Trophoblast cell (in vitro differentiated cells and primary cell): Measurements from ENCODE around the gene PCDHA13.

Experiments
- DNase-seq, 2 donors: peaks; one replicate each; pipeline ENCODE4 v3.0.0-alpha.2; 2016
- H2AFZ ChIP-seq: 2 replicates; pipeline ENCODE4 v1.6.1; 2013; ENCODE audit warnings: low read length, moderate library complexity, mild to moderate bottlenecking; ENCODE audit not compliant: insufficient read depth, poor library complexity
- H2AK5ac ChIP-seq: 2 replicates; pipeline ENCODE4 v1.6.1; 2013; ENCODE audit warnings: mild to moderate bottlenecking, low read length
- H2BK120ac ChIP-seq: 2 replicates; pipeline ENCODE4 v1.6.1; 2013; ENCODE audit warnings: low read length, mild to moderate bottlenecking, moderate library complexity; ENCODE audit not compliant: insufficient read depth, poor library complexity
- H2BK12ac ChIP-seq: 2 replicates; pipeline ENCODE4 v1.6.1; 2013; ENCODE audit warnings: mild to moderate bottlenecking, low read length, moderate library complexity
- H2BK5ac ChIP-seq: 2 replicates; pipeline ENCODE4 v1.6.1; 2013; ENCODE audit warnings: low read length, low read depth, moderate library complexity, mild to moderate bottlenecking; ENCODE audit not compliant: poor library complexity
- H3K14ac ChIP-seq: 2 replicates; pipeline ENCODE4 v1.6.1; 2013; ENCODE audit warnings: mild to moderate bottlenecking, low read length
- H3K18ac ChIP-seq: 2 replicates; pipeline ENCODE4 v1.6.1; 2013; ENCODE audit warnings: mild to moderate bottlenecking, low read length
- H3K23ac ChIP-seq: 2 replicates; pipeline ENCODE4 v1.6.1; 2013; ENCODE audit warnings: low read length
- H3K27ac ChIP-seq: 2 replicates; pipeline ENCODE4 v1.5.1; 2013; ENCODE audit warnings: low read depth, mild to moderate bottlenecking, inconsistent platforms, low read length, moderate library complexity
- H3K27me3 ChIP-seq: 2 replicates; pipeline ENCODE4 v1.6.1; 2013; ENCODE audit warnings: inconsistent platforms, mild to moderate bottlenecking, low read length, moderate library complexity; ENCODE audit not compliant: insufficient read depth
- H3K36me3 ChIP-seq, 2 experiments: 1 replicate in 1 of 2; 2 replicates in 1 of 2; pipeline ENCODE4 v1.6.1; 2013; ENCODE audit warnings: low read length in 2 of 2, mild to moderate bottlenecking in 2 of 2, moderate library complexity in 1 of 2; ENCODE audit not compliant: insufficient read depth in 2 of 2, control insufficient read depth in 1 of 2
- H3K4ac ChIP-seq: 2 replicates; pipeline ENCODE4 v1.6.1; 2013; ENCODE audit warnings: low read depth, mild to moderate bottlenecking, low read length, moderate library complexity
- H3K4me1 ChIP-seq, 2 experiments: 1 replicate in 1 of 2; 2 replicates in 1 of 2; pipeline ENCODE4 v1.6.1; 2013; ENCODE audit warnings: low read length in 2 of 2, mild to moderate bottlenecking in 2 of 2, moderate library complexity in 1 of 2; ENCODE audit not compliant: insufficient read depth in 2 of 2, control insufficient read depth in 1 of 2
- H3K4me2 ChIP-seq: 2 replicates; pipeline ENCODE4 v1.6.1; 2013; ENCODE audit warnings: inconsistent platforms, mild to moderate bottlenecking, low read length, moderate library complexity
- H3K4me3 ChIP-seq: 2 replicates; pipeline ENCODE4 v1.5.1; 2013; ENCODE audit warnings: mild to moderate bottlenecking, low read depth, low read length, inconsistent platforms
- H3K79me1 ChIP-seq: one replicate; pipeline ENCODE4 v1.6.1; 2013; ENCODE audit warnings: low read length
- H3K79me2 ChIP-seq: 2 replicates; pipeline ENCODE4 v1.6.1; 2013; ENCODE audit warnings: low read length, mild to moderate bottlenecking; ENCODE audit not compliant: control insufficient read depth, insufficient read depth, poor library complexity
- H3K9ac ChIP-seq: 2 replicates; pipeline ENCODE4 v1.6.1; 2013; ENCODE audit warnings: mild to moderate bottlenecking, low read length
- H3K9me3 ChIP-seq: 2 replicates; pipeline ENCODE4 v1.6.1; 2013; ENCODE audit warnings: low read depth, mild to moderate bottlenecking, control low read depth, inconsistent platforms, low read length; ENCODE audit not compliant: insufficient read depth
- H4K12ac ChIP-seq: 2 replicates; pipeline ENCODE4 v1.6.1; 2013; ENCODE audit warnings: low read depth, mild to moderate bottlenecking, low read length, moderate library complexity
- H4K8ac ChIP-seq: 2 replicates; pipeline ENCODE4 v1.6.1; 2013; ENCODE audit warnings: low read depth, mild to moderate bottlenecking, low read length, moderate library complexity
- H4K91ac ChIP-seq: one replicate; pipeline ENCODE4 v1.6.1; 2013; ENCODE audit warnings: low read depth, mild to moderate bottlenecking, low read length, moderate library complexity
- WGBS: extraction: QIAGEN DNeasy Blood & Tissue Kit; methylation state at CpG from one replicate; pipeline ENCODE4 v1.1.7; 2013; ENCODE audit warnings: missing lambda C conversion rate; ENCODE audit not compliant: insufficient read length, insufficient coverage; ENCODE audit errors: extremely low coverage; 5-methylcytosine and 5-hydroxymethylcytosine counted together

Gene PCDHA13

GRCh38 chr5:140916325-140916724 lies 34.4 kb downstream of the PCDHA13 start:
- Histone ChIP-seq H4K91ac (no peak overlapping the region), H2BK5ac (no peak overlapping the region), H3K4me2 (no peak overlapping the region), H3K18ac (no peak overlapping the region), H4K12ac (no peak overlapping the region), H3K27ac (no peak overlapping the region), H2AFZ (no peak overlapping the region), H2AK5ac (no peak overlapping the region), H2BK12ac (no peak overlapping the region), H3K14ac (no peak overlapping the region), H3K9me3 (no peaks in the 10 kb centered on the region), H3K4me3 (no peak overlapping the region), H3K36me3 (no peaks in the 10 kb centered on the region), H2BK120ac (no peak overlapping the region), H3K23ac (no peak overlapping the region), H3K27me3 (no peaks in the 10 kb centered on the region), H3K4me1 (no peaks in the 10 kb centered on the region), H3K79me2 (no peaks in the 10 kb centered on the region), H3K9ac (no peak overlapping the region), H3K79me1 (no peaks in the 10 kb centered on the region), H3K4ac (no peak overlapping the region), H4K8ac (no peak overlapping the region)
- no CpG with 5 or more reads among the region's 1 CpG for WGBS
- no peak for DNase-seq

- no peak overlapping the region for H3K27ac ChIP-seq
- no peak overlapping the region for H3K4me2 ChIP-seq
- peaks cover 2% of the 10 kb centered on the region for H3K79me1 ChIP-seq
- no peaks in the 10 kb centered on the region for H3K36me3 ChIP-seq
- no peak overlapping the region for H3K4me3 ChIP-seq
- no peaks in the 10 kb centered on the region for H3K27me3 ChIP-seq
- no peak overlapping the region for H2BK12ac ChIP-seq
- H2AK5ac ChIP-seq, result no peak overlapping the region
- no peak overlapping the region for H4K12ac ChIP-seq
- DNase-seq, result no peak
- H3K14ac ChIP-seq, result no peak overlapping the region
- no peak overlapping the region for H3K9ac ChIP-seq
- no peak overlapping the region for H3K4ac ChIP-seq
- H2AFZ ChIP-seq, result no peak overlapping the region
- H3K23ac ChIP-seq, result no peak overlapping the region
- H4K91ac ChIP-seq, result no peak overlapping the region
- no peak overlapping the region for H2BK5ac ChIP-seq
- no CpG with 5 or more reads among the region's 4 CpGs for WGBS
- no peak overlapping the region for H4K8ac ChIP-seq
- H3K9me3 ChIP-seq, result peaks cover 3% of the 10 kb centered on the region
- no peaks in the 10 kb centered on the region for H3K79me2 ChIP-seq
- peaks cover 9 to 13% of the 10 kb centered on the region in 2 experiments for H3K4me1 ChIP-seq
- no peak overlapping the region for H3K18ac ChIP-seq
- H2BK120ac ChIP-seq, result no peak overlapping the region
These were observed 41.7 kb downstream of the PCDHA13 start for GRCh38 chr5:140923601-140924000.

- peak within 1 kb of the TSS; percentile 27 for H3K18ac ChIP-seq
- WGBS, result no CpG with 5 or more reads among the region's 41 CpGs
- H2BK120ac ChIP-seq, result peak within 1 kb of the TSS; percentile 16
These were observed 44.0 kb downstream of the PCDHA13 start, which contains the start of gene PCDHAC1 for GRCh38 chr5:140925806-140926442. Gene PCDHAC1 (plus strand): TSS chr5:140926299. CDS start chr5:140926893, 594 bp downstream.

GRCh38 chr5:140926443-140927227 lies 44.7 kb downstream of the PCDHA13 start:
- Histone ChIP-seq H4K8ac (no peak overlapping the region), H3K36me3 (no peaks in the 10 kb centered on the region), H3K18ac (peak overlapping the region; percentile 27), H3K27me3 (no peaks in the 10 kb centered on the region), H4K91ac (no peak overlapping the region), H3K4me3 (peak overlapping the region; percentile 76), H3K14ac (no peak overlapping the region), H3K79me1 (peaks cover 2% of the 10 kb centered on the region), H2AK5ac (no peak overlapping the region), H2BK12ac (no peak overlapping the region), H2BK120ac (no peak overlapping the region), H3K4me1 (peaks cover 9 to 13% of the 10 kb centered on the region in 2 experiments), H2BK5ac (no peak overlapping the region), H3K23ac (no peak overlapping the region), H3K4me2 (peak overlapping the region; percentile 89), H3K4ac (no peak overlapping the region), H3K79me2 (no peaks in the 10 kb centered on the region), H3K9ac (no peak overlapping the region), H4K12ac (no peak overlapping the region), H3K9me3 (peaks cover 3% of the 10 kb centered on the region), H2AFZ (peak overlapping the region; percentile 56), H3K27ac (no peak overlapping the region)
- no CpG with 5 or more reads among the region's 74 CpGs for WGBS
- DNase-seq, result peak in 1 of 2 donors; percentile 5

More at GRCh38 chr5:140925806-140926442, 44.0 kb downstream of the PCDHA13 start, which contains the start of gene PCDHAC1:
- Histone ChIP-seq H3K9ac (peak within 1 kb of the TSS; percentile 71), H4K12ac (no peak within 1 kb of the TSS), H3K4me3 (peak within 1 kb of the TSS; percentile 76), H3K23ac (no peak within 1 kb of the TSS), H3K14ac (no peak within 1 kb of the TSS), H3K4ac (no peak within 1 kb of the TSS), H4K91ac (no peak within 1 kb of the TSS), H2AK5ac (no peak within 1 kb of the TSS), H2AFZ (peak within 1 kb of the TSS; percentile 56), H3K79me2 (no peaks in the 10 kb centered on the region), H3K27ac (no peak within 1 kb of the TSS), H3K79me1 (peaks cover 2% of the 10 kb centered on the region), H3K9me3 (peaks cover 3% of the 10 kb centered on the region), H2BK5ac (no peak within 1 kb of the TSS), H2BK12ac (no peak within 1 kb of the TSS), H3K4me2 (peak within 1 kb of the TSS; percentile 89), H3K4me1 (peaks cover 9 to 13% of the 10 kb centered on the region in 2 experiments), H4K8ac (no peak within 1 kb of the TSS), H3K36me3 (no peaks in the 10 kb centered on the region), H3K27me3 (no peaks in the 10 kb centered on the region)
- DNase-seq, result no peak
